A549 (cell line): Measurements from ENCODE around the gene LY86. TPM values are rescaled to one million over a fixed set of nuclear protein-coding genes. Genes with fewer than 3 reads are reported as not detected.

Experiments
- ATAC-seq, 2 experiments: fragments of 200-7000 bp in 1 of 2; fragments of >200 bp in 1 of 2; cut with Nextera tagmentation in 1 of 2; cut with Tn5 transposase in 1 of 2; 3 replicates each; pipeline versions ENCODE4 v1.8.0 to v1.9.1; 2018 to 2020; ENCODE audit warnings: mild to moderate bottlenecking in 1 of 2, moderate library complexity in 1 of 2
- CTCF ChIA-PET: fragments of 300-600 bp; sonication (Branson Sonifier 250); formaldehyde crosslinking; extraction: SDS; loops from one replicate; lab custom pipeline; 2021; ENCODE audit warnings: antibody characterized with exemption, inconsistent platforms; lab: Yijun Ruan, JAX
- POLR2A ChIA-PET: fragments of 350-600 bp; formaldehyde crosslinking; extraction: SDS; loops from one replicate; lab custom pipeline; 2021; ENCODE audit warnings: antibody characterized with exemption, inconsistent platforms; lab: Yijun Ruan, JAX
- DNase-seq, 2 experiments: peaks; one replicate each; pipeline versions ENCODE4 v3.0.0 to v3.0.0-alpha.2; 2011 to 2016; ENCODE audit warnings: low read depth in 1 of 2, low spot score in 1 of 2
- FAIRE-seq: peaks from 2 replicates; lab custom pipeline; 2011; peaks lifted over from hg19 to GRCh38; lab: Jason Lieb, UNC
- H3K27ac ChIP-seq, 2 experiments: fragments of >200 bp; sonication (Bioruptor Twin); formaldehyde crosslinking; 3 replicates each; pipeline ENCODE4 v1.5.1; 2016 to 2017
- H3K4me1 ChIP-seq: fragments of >200 bp; sonication (Bioruptor Twin); formaldehyde crosslinking; 3 replicates; pipeline ENCODE4 v1.6.1; 2016
- H3K4me2 ChIP-seq: fragments of >200 bp; sonication (Bioruptor Twin); formaldehyde crosslinking; 3 replicates; pipeline ENCODE4 v1.6.1; 2016
- H3K4me3 ChIP-seq: fragments of >200 bp; sonication (Bioruptor Twin); formaldehyde crosslinking; 3 replicates; pipeline ENCODE4 v1.5.1; 2016
- H3K9me3 ChIP-seq: fragments of >200 bp; sonication (Bioruptor Twin); formaldehyde crosslinking; 3 replicates; pipeline ENCODE4 v1.6.1; 2016
- BHLHE40 ChIP-seq: IDR thresholded peaks from 2 replicates; pipeline ENCODE4 v1.6.1; 2012; ENCODE audit warnings: low read depth, low read length, inconsistent platforms
- CHD2 ChIP-seq: fragments of 150-350 bp; IDR thresholded peaks from 2 replicates; pipeline ENCODE4 v1.6.1; 2014; ENCODE audit warnings: low read length; ENCODE audit not compliant: partially characterized antibody
- EHMT2 ChIP-seq: fragments of 200-600 bp; sonication (generic); IDR thresholded peaks from 2 replicates; pipeline ENCODE4 v1.6.1; 2016; ENCODE audit warnings: antibody characterized with exemption, low read depth, mild to moderate bottlenecking, moderate library complexity
- FOSL2 ChIP-seq, 2 experiments: fragments of 450-650 bp in 1 of 2; fragments of >200 bp in 1 of 2; sonication (Bioruptor Twin) in 1 of 2; formaldehyde crosslinking; IDR thresholded peaks; 2 replicates each; pipeline versions ENCODE4 v1.5.0 to v1.6.1; 2016 to 2020; ENCODE audit warnings: mild to moderate bottlenecking in 1 of 2, moderate library complexity in 1 of 2
- HDAC2 ChIP-seq: fragments of 200-600 bp; sonication (generic); IDR thresholded peaks from 2 replicates; pipeline ENCODE4 v1.6.1; 2016
- HEYL ChIP-seq: fragments of 250-450 bp; sonication (Bioruptor Pico); IDR thresholded peaks from 2 replicates; pipeline ENCODE4 v1.8.0; 2021; ENCODE audit warnings: mild to moderate bottlenecking, moderate library complexity
- HOXA7 ChIP-seq: fragments of 250-450 bp; sonication (Bioruptor Pico); IDR thresholded peaks from 2 replicates; pipeline ENCODE4 v1.5.0; 2020; ENCODE audit warnings: mild to moderate bottlenecking, moderate library complexity
- HOXB13 ChIP-seq: fragments of 250-450 bp; sonication (Bioruptor Pico); IDR thresholded peaks from 2 replicates; pipeline ENCODE4 v1.5.0; 2020; ENCODE audit warnings: low read depth, mild to moderate bottlenecking, moderate library complexity
- MYC ChIP-seq: IDR thresholded peaks from 2 replicates; pipeline ENCODE4 v1.6.1; 2012; ENCODE audit warnings: mild to moderate bottlenecking, inconsistent platforms, low read length, improper control_type of control experiment, borderline replicate concordance
- NR3C1 ChIP-seq: fragments of >200 bp; sonication (Bioruptor Twin); formaldehyde crosslinking; IDR thresholded peaks from 3 replicates; pipeline ENCODE4 v1.6.1; 2017
- PHF8 ChIP-seq: fragments of 200-600 bp; sonication (generic); IDR thresholded peaks from 2 replicates; pipeline ENCODE4 v1.6.1; 2016; ENCODE audit warnings: low read depth, mild to moderate bottlenecking, antibody characterized with exemption, moderate library complexity, borderline replicate concordance
- POLR2AphosphoS2 ChIP-seq: conservative IDR thresholded peaks from 2 replicates; pipeline ENCODE4 v1.6.1; 2012; ENCODE audit warnings: low read length, improper control_type of control experiment, inconsistent platforms
- TP53 ChIP-seq: fragments of 250-450 bp; sonication (Bioruptor Pico); IDR thresholded peaks from 2 replicates; pipeline ENCODE4 v1.5.0; 2021; ENCODE audit warnings: mild to moderate bottlenecking, moderate library complexity
- ZFP36 ChIP-seq: fragments of 450-650 bp; IDR thresholded peaks from 2 replicates; pipeline ENCODE4 v1.6.1; 2014; ENCODE audit warnings: borderline replicate concordance; ENCODE audit not compliant: partially characterized antibody
- ZNF302 ChIP-seq: fragments of 250-450 bp; sonication (Bioruptor Pico); IDR thresholded peaks from 2 replicates; pipeline ENCODE4 v1.9.0; 2021; ENCODE audit warnings: inconsistent platforms, mild to moderate bottlenecking, moderate library complexity
- WGBS: methylation state at CpG from one replicate; pipeline ENCODE4 v1.1.6; 2017; ENCODE audit errors: missing lambda C conversion rate; 5-methylcytosine and 5-hydroxymethylcytosine counted together
- polyA plus RNA-seq, 4 experiments: library from polyadenylated mRNA; depleted of rRNA in 3 of 4; stranded (reverse); fragments of >200 nt; fragmentation: RNase III in 1 of 4; extraction: RNeasy Plus Mini Kit Qiagen cat#74134 plus additional on column Dnase treatment in 1 of 4; gene quantifications; 2 replicates in 3 of 4; 3 replicates in 1 of 4; pipeline ENCODE4 v1.2.3, GENCODE V29; 2011 to 2017
- TF ChIP-seq, protein P1 (sequence below): fragments of 250-450 bp; sonication (Bioruptor Pico); IDR thresholded peaks from 2 replicates; pipeline ENCODE4 v1.5.0; 2021; ENCODE audit warnings: mild to moderate bottlenecking, moderate library complexity, borderline replicate concordance
- TF ChIP-seq, protein P2 (sequence below): IDR thresholded peaks from 2 replicates; pipeline ENCODE4 v1.6.1; 2012
- TF ChIP-seq, protein P3 (sequence below): IDR thresholded peaks from 2 replicates; pipeline ENCODE4 v1.6.1; 2012
- TF ChIP-seq, protein P4 (sequence below): fragments of >200 bp; sonication (Bioruptor Twin); formaldehyde crosslinking; IDR thresholded peaks from 3 replicates; pipeline ENCODE4 v1.5.1; 2016

Gene LY86
- polyA plus RNA-seq, 2 of the 4 experiments (the other 2 are of a cell fraction), result not detected

- ATAC-seq, result no peak
- no peak overlapping the region for H3K4me2 ChIP-seq
- TF ChIP-seq, protein P1, sequence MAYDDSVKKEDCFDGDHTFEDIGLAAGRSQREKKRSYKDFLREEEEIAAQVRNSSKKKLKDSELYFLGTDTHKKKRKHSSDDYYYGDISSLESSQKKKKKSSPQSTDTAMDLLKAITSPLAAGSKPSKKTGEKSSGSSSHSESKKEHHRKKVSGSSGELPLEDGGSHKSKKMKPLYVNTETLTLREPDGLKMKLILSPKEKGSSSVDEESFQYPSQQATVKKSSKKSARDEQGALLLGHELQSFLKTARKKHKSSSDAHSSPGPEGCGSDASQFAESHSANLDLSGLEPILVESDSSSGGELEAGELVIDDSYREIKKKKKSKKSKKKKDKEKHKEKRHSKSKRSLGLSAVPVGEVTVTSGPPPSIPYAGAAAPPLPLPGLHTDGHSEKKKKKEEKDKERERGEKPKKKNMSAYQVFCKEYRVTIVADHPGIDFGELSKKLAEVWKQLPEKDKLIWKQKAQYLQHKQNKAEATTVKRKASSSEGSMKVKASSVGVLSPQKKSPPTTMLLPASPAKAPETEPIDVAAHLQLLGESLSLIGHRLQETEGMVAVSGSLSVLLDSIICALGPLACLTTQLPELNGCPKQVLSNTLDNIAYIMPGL, result no peak
- TF ChIP-seq, protein P2, sequence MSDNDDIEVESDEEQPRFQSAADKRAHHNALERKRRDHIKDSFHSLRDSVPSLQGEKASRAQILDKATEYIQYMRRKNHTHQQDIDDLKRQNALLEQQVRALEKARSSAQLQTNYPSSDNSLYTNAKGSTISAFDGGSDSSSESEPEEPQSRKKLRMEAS, result no peak
- TF ChIP-seq ZFP36, result no peak
- TF ChIP-seq TP53, result no peak
- TF ChIP-seq, protein P3, sequence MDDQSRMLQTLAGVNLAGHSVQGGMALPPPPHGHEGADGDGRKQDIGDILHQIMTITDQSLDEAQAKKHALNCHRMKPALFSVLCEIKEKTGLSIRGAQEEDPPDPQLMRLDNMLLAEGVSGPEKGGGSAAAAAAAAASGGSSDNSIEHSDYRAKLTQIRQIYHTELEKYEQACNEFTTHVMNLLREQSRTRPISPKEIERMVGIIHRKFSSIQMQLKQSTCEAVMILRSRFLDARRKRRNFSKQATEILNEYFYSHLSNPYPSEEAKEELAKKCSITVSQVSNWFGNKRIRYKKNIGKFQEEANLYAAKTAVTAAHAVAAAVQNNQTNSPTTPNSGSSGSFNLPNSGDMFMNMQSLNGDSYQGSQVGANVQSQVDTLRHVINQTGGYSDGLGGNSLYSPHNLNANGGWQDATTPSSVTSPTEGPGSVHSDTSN, result no peak
- no peak for TF ChIP-seq BHLHE40
- no peak for DNase-seq
- H3K4me1 ChIP-seq, result no peaks in the 10 kb centered on the region
- H3K4me3 ChIP-seq, result no peak overlapping the region
- CTCF ChIA-PET, result no interaction called here
- no peak for FAIRE-seq
- no peaks in the 10 kb centered on the region for H3K9me3 ChIP-seq
- POLR2A ChIA-PET, result no interaction called here
- WGBS, result 41% methylated on average over 2 of the region's 2 CpGs
- no peak overlapping the region for H3K27ac ChIP-seq
Observed at GRCh38 chr6:6646384-6646783, 57.9 kb downstream of the LY86 start.

- H3K4me2 ChIP-seq, result no peak overlapping the region
- no peak for TF ChIP-seq NR3C1
- no peak for TF ChIP-seq MYC
- TF ChIP-seq TP53, result no peak
- TF ChIP-seq, protein P4, sequence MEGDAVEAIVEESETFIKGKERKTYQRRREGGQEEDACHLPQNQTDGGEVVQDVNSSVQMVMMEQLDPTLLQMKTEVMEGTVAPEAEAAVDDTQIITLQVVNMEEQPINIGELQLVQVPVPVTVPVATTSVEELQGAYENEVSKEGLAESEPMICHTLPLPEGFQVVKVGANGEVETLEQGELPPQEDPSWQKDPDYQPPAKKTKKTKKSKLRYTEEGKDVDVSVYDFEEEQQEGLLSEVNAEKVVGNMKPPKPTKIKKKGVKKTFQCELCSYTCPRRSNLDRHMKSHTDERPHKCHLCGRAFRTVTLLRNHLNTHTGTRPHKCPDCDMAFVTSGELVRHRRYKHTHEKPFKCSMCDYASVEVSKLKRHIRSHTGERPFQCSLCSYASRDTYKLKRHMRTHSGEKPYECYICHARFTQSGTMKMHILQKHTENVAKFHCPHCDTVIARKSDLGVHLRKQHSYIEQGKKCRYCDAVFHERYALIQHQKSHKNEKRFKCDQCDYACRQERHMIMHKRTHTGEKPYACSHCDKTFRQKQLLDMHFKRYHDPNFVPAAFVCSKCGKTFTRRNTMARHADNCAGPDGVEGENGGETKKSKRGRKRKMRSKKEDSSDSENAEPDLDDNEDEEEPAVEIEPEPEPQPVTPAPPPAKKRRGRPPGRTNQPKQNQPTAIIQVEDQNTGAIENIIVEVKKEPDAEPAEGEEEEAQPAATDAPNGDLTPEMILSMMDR, result no peak
- TF ChIP-seq HOXB13 (CRISPR knock-in tag), result no peak
- TF ChIP-seq HOXA7 (CRISPR knock-in tag), result no peak
- no peak for TF ChIP-seq FOSL2 (IDR thresholded peaks at IDR 0.05)
- no peak for TF ChIP-seq FOSL2 (CRISPR knock-in tag; IDR thresholded peaks at IDR 0.05)
- TF ChIP-seq EHMT2, result no peak
- no peak for TF ChIP-seq PHF8
- no peak for TF ChIP-seq HEYL (CRISPR knock-in tag)
- no peak for TF ChIP-seq POLR2AphosphoS2
- TF ChIP-seq ZNF302 (CRISPR knock-in tag), result no peak
- no peaks in the 10 kb centered on the region for H3K4me1 ChIP-seq
- ChIA-PET POLR2A (no interaction called here), CTCF (no interaction called here)
- ATAC-seq (no peak), FAIRE-seq (no peak), DNase-seq (no peak)
- no peak overlapping the region for H3K27ac ChIP-seq
- WGBS, result 2% methylated on average over 2 of the region's 2 CpGs
- no peaks in the 10 kb centered on the region for H3K9me3 ChIP-seq
- H3K4me3 ChIP-seq, result no peak overlapping the region
Observed at GRCh38 chr6:6646859-6647258, 58.3 kb downstream of the LY86 start.

- FAIRE-seq, result no peak
- POLR2A ChIA-PET, result no interaction called here
Observed at GRCh38 chr6:6648692-6649343, 60.3 kb downstream of the LY86 start.

More at GRCh38 chr6:6648692-6649343, 60.3 kb downstream of the LY86 start:
- Histone ChIP-seq H3K4me2 (no peak overlapping the region), H3K27ac (no peak overlapping the region), H3K4me1 (no peaks in the 10 kb centered on the region), H3K4me3 (no peak overlapping the region), H3K9me3 (no peaks in the 10 kb centered on the region)
- DNase-seq (no peak), ATAC-seq (no peak)
- WGBS, result 58% methylated on average over 5 of the region's 5 CpGs
- CTCF ChIA-PET, result no interaction called here
- TF ChIP-seq CHD2 (no peak), BHLHE40 (no peak), HDAC2 (no peak)
